GM10266 (cell line): ENCODE results near the gene IGFL2.

Experiments
- DNase-seq: peaks from one replicate; pipeline ENCODE4 v3.0.0; 2012; ENCODE audit errors: extremely low spot score
- CTCF ChIP-seq: IDR thresholded peaks from 2 replicates; pipeline ENCODE4 v1.5.1; 2012; ENCODE audit warnings: mild to moderate bottlenecking, low read depth; ENCODE audit not compliant: control insufficient read depth, insufficient read depth; ENCODE audit errors: missing control alignments

IGFL2 gene

GRCh38 chr19:46201454-46202310 lies 53.6 kb downstream of the IGFL2 start:
- no peak for DNase-seq
- TF ChIP-seq CTCF, result no peak

GRCh38 chr19:46202426-46202825 lies 54.4 kb downstream of the IGFL2 start:
- DNase-seq, result no peak
- no peak for TF ChIP-seq CTCF

GRCh38 chr19:46202872-46203860 lies 55.1 kb downstream of the IGFL2 start:
- no peak for TF ChIP-seq CTCF
- no peak for DNase-seq

GRCh38 chr19:46204008-46204407 lies 56.0 kb downstream of the IGFL2 start:
- DNase-seq, result no peak

GRCh38 chr19:46205183-46205984 lies 57.3 kb downstream of the IGFL2 start:
- no peak for TF ChIP-seq CTCF
- no peak for DNase-seq

More at GRCh38 chr19:46204008-46204407, 56.0 kb downstream of the IGFL2 start:
- TF ChIP-seq CTCF, result no peak

GRCh38 chr19:46206176-46206575 lies 58.1 kb downstream of the IGFL2 start:
- DNase-seq, result no peak
- no peak for TF ChIP-seq CTCF
